Measurements from ENCODE around the gene LRRC73. TPM values are rescaled to one million over a fixed set of nuclear protein-coding genes. Genes with fewer than 3 reads are reported as not detected.

LRRC73 gene
- total RNA-seq, 2 donors from 2014 or later: 0.32 to 0.43 TPM

- H3K4me3 Mint-ChIP-seq: no peak overlapping the region
- peaks cover 27% of the 10 kb centered on the region for H3K4me1 Mint-ChIP-seq (ENCODE audit: low read depth)
- peak overlapping the region; percentile 67 for H3K27ac Mint-ChIP-seq
- peaks cover 0 to 4% of the 10 kb centered on the region in 2 donors for H3K36me3 Mint-ChIP-seq (ENCODE audit: insufficient read depth in 2 of 2)
- DNase-seq: no peak
- ATAC-seq (replicated peaks in 1 of 2): no peak
- H3K27me3 Mint-ChIP-seq (ENCODE audit: low read depth): no peaks in the 10 kb centered on the region
- H3K9me3 Mint-ChIP-seq: no peaks in the 10 kb centered on the region
These were observed 14.7 kb downstream of the LRRC73 start for GRCh38 chr6:43495409-43495941.

DNA sequence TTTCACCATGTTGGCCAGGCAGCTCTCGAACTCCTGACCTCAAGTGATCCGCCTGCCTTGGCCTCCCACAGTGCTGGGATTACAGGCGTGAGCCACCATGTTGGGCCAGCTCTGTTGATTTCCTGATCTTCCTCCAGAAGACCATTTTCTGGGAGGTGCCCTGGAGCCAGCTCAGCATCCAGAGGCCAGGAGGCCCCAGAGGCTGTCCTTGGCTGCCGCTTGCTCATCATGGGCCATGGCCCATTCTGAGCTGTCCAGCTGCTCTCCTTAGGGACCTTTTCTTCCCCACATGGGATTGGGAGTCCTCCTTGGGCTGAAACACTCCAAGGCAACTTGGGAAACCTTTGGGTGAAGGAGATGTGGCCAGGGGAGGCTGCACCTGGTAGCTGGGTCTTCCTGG is 15.4 kb downstream of the LRRC73 start:
- DNase-seq (no peak), ATAC-seq (replicated peaks in 1 of 2) (no peak)
- Mint-ChIP-seq H3K9me3 (no peaks in the 10 kb centered on the region), H3K27ac (no peak overlapping the region), H3K4me1 (ENCODE audit: low read depth) (peaks cover 27% of the 10 kb centered on the region), H3K36me3 (ENCODE audit: insufficient read depth in 2 of 2) (peaks cover 0 to 4% of the 10 kb centered on the region in 2 donors), H3K27me3 (ENCODE audit: low read depth) (no peaks in the 10 kb centered on the region), H3K4me3 (no peak overlapping the region)

- Mint-ChIP-seq H3K9me3 (no peaks in the 10 kb centered on the region), H3K4me1 (ENCODE audit: low read depth) (peaks cover 27% of the 10 kb centered on the region), H3K4me3 (no peak overlapping the region), H3K27ac (no peak overlapping the region), H3K36me3 (ENCODE audit: insufficient read depth in 2 of 2) (peaks cover 0 to under 1% of the 10 kb centered on the region in 2 donors), H3K27me3 (ENCODE audit: low read depth) (no peaks in the 10 kb centered on the region)
- ATAC-seq (replicated peaks in 1 of 2): no peak
- DNase-seq: no peak
These were observed 15.8 kb downstream of the LRRC73 start for GRCh38 chr6:43494321-43494720.

- ATAC-seq (replicated peaks in 1 of 2): no peak
- H3K4me3 Mint-ChIP-seq: no peak overlapping the region
- H3K4me1 Mint-ChIP-seq (ENCODE audit: low read depth): peaks cover 27% of the 10 kb centered on the region
- H3K27ac Mint-ChIP-seq: no peak overlapping the region
- H3K27me3 Mint-ChIP-seq (ENCODE audit: low read depth): no peaks in the 10 kb centered on the region
- no peaks in the 10 kb centered on the region for H3K9me3 Mint-ChIP-seq
- no peak for DNase-seq
- H3K36me3 Mint-ChIP-seq (ENCODE audit: insufficient read depth in 2 of 2): no peaks in the 10 kb centered on the region
These were observed 16.3 kb downstream of the LRRC73 start for GRCh38 chr6:43493833-43494232.

GRCh38 chr6:43493230-43493629 is 16.9 kb downstream of the LRRC73 start:
- DNase-seq: no peak
- Mint-ChIP-seq H3K27me3 (ENCODE audit: low read depth) (no peaks in the 10 kb centered on the region), H3K9me3 (no peaks in the 10 kb centered on the region), H3K27ac (no peak overlapping the region), H3K36me3 (ENCODE audit: insufficient read depth in 2 of 2) (no peaks in the 10 kb centered on the region), H3K4me3 (no peak overlapping the region), H3K4me1 (ENCODE audit: low read depth) (peaks cover 27% of the 10 kb centered on the region)
- ATAC-seq (replicated peaks in 1 of 2): no peak

DNA sequence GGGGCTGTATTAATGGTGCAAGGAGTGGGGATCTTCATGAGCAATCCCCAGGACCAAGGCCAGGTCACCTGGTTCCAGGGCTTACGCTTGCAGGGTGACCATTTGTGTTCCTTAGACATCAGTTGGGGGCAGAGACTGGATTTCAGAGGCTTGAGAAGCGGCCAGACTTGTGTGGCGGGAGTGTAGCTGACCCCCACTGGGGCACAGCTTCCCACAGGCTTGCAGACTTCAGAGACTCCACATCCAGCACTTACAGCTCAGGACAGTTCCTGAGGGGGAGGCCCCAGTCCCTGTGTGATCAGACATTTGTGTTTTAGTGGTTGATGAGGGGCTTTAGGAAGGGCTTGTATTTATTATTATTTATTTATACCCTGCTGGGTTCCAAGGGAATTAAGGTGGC is 17.5 kb downstream of the LRRC73 start:
- Mint-ChIP-seq H3K9me3 (no peaks in the 10 kb centered on the region), H3K36me3 (ENCODE audit: insufficient read depth in 2 of 2) (no peaks in the 10 kb centered on the region), H3K27me3 (ENCODE audit: low read depth) (no peaks in the 10 kb centered on the region), H3K4me1 (ENCODE audit: low read depth) (peaks cover 27% of the 10 kb centered on the region), H3K27ac (no peak overlapping the region), H3K4me3 (no peak overlapping the region)
- DNase-seq: no peak
- ATAC-seq (replicated peaks in 1 of 2): no peak

- Mint-ChIP-seq H3K9me3 (no peaks in the 10 kb centered on the region), H3K27ac (no peak overlapping the region), H3K4me3 (no peak overlapping the region), H3K36me3 (ENCODE audit: insufficient read depth in 2 of 2) (no peaks in the 10 kb centered on the region), H3K4me1 (ENCODE audit: low read depth) (peaks cover 27% of the 10 kb centered on the region), H3K27me3 (ENCODE audit: low read depth) (no peaks in the 10 kb centered on the region)
- DNase-seq: no peak
- ATAC-seq (replicated peaks in 1 of 2): no peak
These were observed 18.1 kb downstream of the LRRC73 start for GRCh38 chr6:43491750-43492661.

DNA sequence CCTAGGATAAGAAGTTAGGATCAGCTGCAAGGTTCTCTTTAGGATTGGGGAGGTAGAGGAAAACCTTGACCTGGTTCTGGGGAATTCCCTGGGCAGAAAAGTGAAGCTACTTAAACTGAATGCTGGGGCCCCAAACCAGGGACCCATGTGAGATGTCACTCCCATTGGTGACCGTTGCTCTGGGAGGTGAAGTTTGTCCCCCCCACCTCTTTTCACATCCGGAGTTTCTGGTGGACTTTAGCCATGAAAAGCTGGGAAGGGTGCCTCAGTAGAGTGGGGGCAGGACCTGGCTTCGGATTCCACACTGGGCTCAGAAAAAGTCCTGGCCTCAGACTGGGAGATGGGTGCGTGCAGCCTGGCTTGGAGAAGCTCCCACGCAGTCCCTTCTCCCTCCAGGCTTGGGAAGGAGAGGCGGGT is 19.6 kb downstream of the LRRC73 start:
- DNase-seq (no peak), ATAC-seq (replicated peaks in 1 of 2) (no peak)
- H3K36me3 Mint-ChIP-seq (ENCODE audit: insufficient read depth in 2 of 2): no peaks in the 10 kb centered on the region
- H3K4me3 Mint-ChIP-seq: no peak overlapping the region
- peaks cover 27% of the 10 kb centered on the region for H3K4me1 Mint-ChIP-seq (ENCODE audit: low read depth)
- H3K27ac Mint-ChIP-seq: no peak overlapping the region
- no peaks in the 10 kb centered on the region for H3K27me3 Mint-ChIP-seq (ENCODE audit: low read depth)
- no peaks in the 10 kb centered on the region for H3K9me3 Mint-ChIP-seq

GRCh38 chr6:43489277-43490072 is 20.7 kb downstream of the LRRC73 start:
- DNase-seq (no peak), ATAC-seq (replicated peaks in 1 of 2) (no peak)
- no peaks in the 10 kb centered on the region for H3K36me3 Mint-ChIP-seq (ENCODE audit: insufficient read depth in 2 of 2)
- no peaks in the 10 kb centered on the region for H3K9me3 Mint-ChIP-seq
- no peak overlapping the region for H3K4me3 Mint-ChIP-seq
- H3K4me1 Mint-ChIP-seq (ENCODE audit: low read depth): peaks cover 17% of the 10 kb centered on the region
- H3K27ac Mint-ChIP-seq: no peak overlapping the region
- no peaks in the 10 kb centered on the region for H3K27me3 Mint-ChIP-seq (ENCODE audit: low read depth)

DNA sequence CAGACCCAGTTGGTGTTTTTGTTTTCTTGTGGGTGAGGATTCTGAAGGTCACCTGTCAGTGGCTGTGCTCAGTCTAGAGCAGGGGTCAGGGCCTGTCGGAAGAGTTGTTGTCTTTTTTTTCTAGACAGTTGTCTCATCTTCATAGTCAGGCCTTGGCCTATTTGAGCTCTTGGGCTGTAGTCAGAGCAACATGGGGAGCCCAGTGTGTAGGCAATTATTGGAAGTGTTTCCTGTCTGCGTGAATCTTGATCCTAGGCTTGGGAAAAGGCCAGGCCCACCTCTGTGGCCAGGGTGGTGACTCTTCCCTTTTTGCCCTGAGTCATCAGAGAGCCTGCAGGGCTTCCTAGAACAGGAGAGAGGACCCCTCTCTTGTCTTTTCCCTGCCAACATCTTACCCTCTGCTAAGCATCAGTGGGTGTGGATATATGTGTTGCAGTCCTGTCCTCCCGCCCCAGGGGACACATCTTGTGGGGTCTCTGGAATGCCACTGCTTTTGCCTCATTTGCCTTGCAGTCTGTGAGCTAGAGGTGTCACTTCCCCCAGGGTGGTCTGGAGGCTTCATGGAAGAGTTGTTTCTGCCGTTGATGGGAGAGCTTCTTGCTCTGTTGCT is 21.4 kb downstream of the LRRC73 start:
- peaks cover 11% of the 10 kb centered on the region for H3K4me1 Mint-ChIP-seq (ENCODE audit: low read depth)
- H3K27ac Mint-ChIP-seq: no peak overlapping the region
- H3K36me3 Mint-ChIP-seq (ENCODE audit: insufficient read depth in 2 of 2): no peaks in the 10 kb centered on the region
- ATAC-seq (replicated peaks in 1 of 2) (no peak), DNase-seq (no peak)
- H3K27me3 Mint-ChIP-seq (ENCODE audit: low read depth): no peaks in the 10 kb centered on the region
- H3K9me3 Mint-ChIP-seq: no peaks in the 10 kb centered on the region
- H3K4me3 Mint-ChIP-seq: no peak overlapping the region

GRCh38 chr6:43481591-43482236 is 28.4 kb downstream of the LRRC73 start:
- peaks cover 1 to 2% of the 10 kb centered on the region in 2 donors for H3K36me3 Mint-ChIP-seq (ENCODE audit: insufficient read depth in 2 of 2)
- peak overlapping the region; percentile 47 to 67 for H3K4me3 Mint-ChIP-seq
- peaks cover 56% of the 10 kb centered on the region for H3K4me1 Mint-ChIP-seq (ENCODE audit: low read depth)
- H3K27ac Mint-ChIP-seq: peak overlapping the region; percentile 79
- no peaks in the 10 kb centered on the region for H3K27me3 Mint-ChIP-seq (ENCODE audit: low read depth)
- peak; percentile 63 to 64 for ATAC-seq (replicated peaks in 1 of 2)
- DNase-seq: peak in 1 of 2 donors; percentile 24
- H3K9me3 Mint-ChIP-seq: no peaks in the 10 kb centered on the region

GRCh38 chr6:43481075-43481474 is 29.1 kb downstream of the LRRC73 start:
- Mint-ChIP-seq H3K27me3 (ENCODE audit: low read depth) (no peaks in the 10 kb centered on the region), H3K27ac (peak overlapping the region; percentile 43), H3K4me3 (peak overlapping the region in 1 of 2 donors; percentile 26), H3K4me1 (ENCODE audit: low read depth) (peaks cover 59% of the 10 kb centered on the region), H3K9me3 (no peaks in the 10 kb centered on the region), H3K36me3 (ENCODE audit: insufficient read depth in 2 of 2) (peaks cover 1 to 2% of the 10 kb centered on the region in 2 donors)
- peak; percentile 58 to 63 for ATAC-seq (replicated peaks in 1 of 2)
- DNase-seq: peak; percentile 44 to 47
